ENCODE data around the gene GPC6.
"Not testable (repeated sequence)": the region's sequence is repeated elsewhere in the genome, so short reads cannot be mapped to it uniquely, and the experiment has no call there.

Gene GPC6

DNA sequence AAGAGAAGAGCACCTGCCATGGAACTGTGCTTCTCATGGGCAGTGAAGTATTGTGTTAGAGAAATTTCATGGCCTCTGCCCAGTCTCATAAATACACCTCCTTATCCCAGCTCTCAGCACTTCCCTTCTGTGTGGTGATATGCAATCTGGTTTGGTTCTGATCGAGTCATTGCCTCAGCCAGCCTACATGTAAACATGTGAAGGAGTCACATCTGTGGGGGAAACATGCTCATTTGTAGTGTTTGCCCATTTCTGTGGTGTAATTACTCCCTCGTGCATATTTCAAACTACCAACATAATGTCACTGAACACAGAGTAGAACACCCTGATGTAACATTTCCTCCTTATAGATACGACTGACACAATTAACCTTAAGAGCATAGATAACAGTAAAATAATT, 1069.9 kb downstream of the GPC6 start:
- Histone ChIP-seq H3K4me3 (ENCODE audit: low read length) (no peak overlapping the region), H3K27me3 (ENCODE audit: insufficient read depth, low read length) (no peaks in the 10 kb centered on the region), H3K9me3 (ENCODE audit: insufficient read depth, low read depth, low read length) (no peaks in the 10 kb centered on the region), H3K36me3 (ENCODE audit: insufficient read depth, low read depth, low read length) (no peaks in the 10 kb centered on the region), H3K27ac (ENCODE audit: low read length) (no peak overlapping the region), H3K4me1 (ENCODE audit: insufficient read depth, low read length) (no peaks in the 10 kb centered on the region; the same call in 1 of the 2 replicates), H3K9ac (ENCODE audit: low read depth, low read length) (no peak overlapping the region)

DNA sequence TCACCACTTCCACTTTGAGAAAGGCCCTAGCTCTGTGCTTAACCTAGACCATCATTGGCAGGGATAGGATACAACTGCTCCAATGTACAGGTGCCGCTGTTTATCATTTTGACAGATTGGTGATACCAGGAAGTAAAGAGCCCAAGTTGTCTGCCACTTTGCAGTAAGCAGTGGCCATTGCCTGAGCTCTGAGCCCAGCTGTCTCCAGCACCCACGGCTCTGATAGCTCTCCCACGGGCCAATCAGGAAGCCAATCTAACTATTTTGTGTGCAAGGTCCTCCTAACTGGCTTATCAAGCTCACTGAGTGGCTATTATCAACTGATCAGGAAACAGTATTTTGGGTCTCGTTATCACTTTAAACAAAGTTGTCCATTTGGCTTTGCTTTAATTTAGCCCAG, 1071.7 kb downstream of the GPC6 start:
- no peaks in the 10 kb centered on the region for H3K27me3 ChIP-seq (ENCODE audit: insufficient read depth, low read length)
- H3K36me3 ChIP-seq (ENCODE audit: insufficient read depth, low read depth, low read length), result no peaks in the 10 kb centered on the region
- no peak overlapping the region for H3K27ac ChIP-seq (ENCODE audit: low read length)
- no peak overlapping the region for H3K4me3 ChIP-seq (ENCODE audit: low read length)
- H3K9me3 ChIP-seq (ENCODE audit: insufficient read depth, low read depth, low read length), result no peaks in the 10 kb centered on the region
- H3K4me1 ChIP-seq (ENCODE audit: insufficient read depth, low read length), result peaks cover 2% of the 10 kb centered on the region; the same call in 1 of the 2 replicates
- no peak overlapping the region for H3K9ac ChIP-seq (ENCODE audit: low read depth, low read length)

DNA sequence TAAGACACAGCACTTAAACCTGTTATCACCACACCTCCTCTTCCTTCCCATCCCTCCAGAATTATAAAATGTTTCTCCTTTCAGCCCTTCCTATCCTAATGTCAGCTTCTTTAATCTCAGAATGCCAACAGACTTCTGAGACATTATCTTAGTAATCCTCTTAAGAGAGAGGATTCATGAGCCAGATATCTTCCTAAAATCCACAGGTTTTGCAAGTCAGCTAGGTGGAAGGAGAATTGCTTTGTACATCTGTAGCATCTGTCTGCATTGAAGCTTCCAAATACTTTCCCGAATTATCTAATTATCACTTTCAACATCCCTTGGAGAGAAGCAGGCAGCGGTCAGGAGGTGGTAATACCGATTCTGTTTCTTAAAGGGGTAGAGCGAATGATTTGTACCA, 1073.8 kb downstream of the GPC6 start:
- peaks cover 13% of the 10 kb centered on the region; the same call in 1 of the 2 replicates for H3K4me1 ChIP-seq (ENCODE audit: insufficient read depth, low read length)
- H3K4me3 ChIP-seq (ENCODE audit: low read length), result no peak overlapping the region
- no peaks in the 10 kb centered on the region for H3K9me3 ChIP-seq (ENCODE audit: insufficient read depth, low read depth, low read length)
- no peak overlapping the region for H3K27ac ChIP-seq (ENCODE audit: low read length)
- no peak overlapping the region for H3K9ac ChIP-seq (ENCODE audit: low read depth, low read length)
- H3K36me3 ChIP-seq (ENCODE audit: insufficient read depth, low read depth, low read length), result no peaks in the 10 kb centered on the region
- no peaks in the 10 kb centered on the region for H3K27me3 ChIP-seq (ENCODE audit: insufficient read depth, low read length)

DNA sequence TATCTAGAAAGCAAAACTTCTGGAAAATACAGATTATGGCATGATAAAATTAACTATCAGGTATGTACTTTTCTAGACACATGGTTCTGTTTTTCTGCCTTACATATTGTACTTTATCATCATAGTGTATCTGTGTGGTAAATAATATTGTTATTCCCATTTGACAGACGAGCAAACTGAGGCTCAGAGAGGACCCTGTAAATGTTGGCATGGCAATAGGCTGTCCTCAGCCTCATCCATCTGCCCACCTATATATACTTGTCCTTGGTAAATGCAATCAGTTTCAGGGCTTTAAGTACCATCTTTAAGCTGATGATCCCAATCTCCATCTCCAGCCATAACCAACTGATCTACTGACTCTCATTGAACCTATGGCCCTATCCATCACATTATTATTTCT, 1074.9 kb downstream of the GPC6 start:
- H3K27ac ChIP-seq (ENCODE audit: low read length), result no peak overlapping the region
- H3K36me3 ChIP-seq (ENCODE audit: insufficient read depth, low read depth, low read length), result no peaks in the 10 kb centered on the region
- no peaks in the 10 kb centered on the region for H3K27me3 ChIP-seq (ENCODE audit: insufficient read depth, low read length)
- H3K9me3 ChIP-seq (ENCODE audit: insufficient read depth, low read depth, low read length), result no peaks in the 10 kb centered on the region
- no peak overlapping the region for H3K4me3 ChIP-seq (ENCODE audit: low read length)
- H3K4me1 ChIP-seq (ENCODE audit: insufficient read depth, low read length), result peaks cover 13% of the 10 kb centered on the region; the same call in 1 of the 2 replicates
- no peak overlapping the region for H3K9ac ChIP-seq (ENCODE audit: low read depth, low read length)

DNA sequence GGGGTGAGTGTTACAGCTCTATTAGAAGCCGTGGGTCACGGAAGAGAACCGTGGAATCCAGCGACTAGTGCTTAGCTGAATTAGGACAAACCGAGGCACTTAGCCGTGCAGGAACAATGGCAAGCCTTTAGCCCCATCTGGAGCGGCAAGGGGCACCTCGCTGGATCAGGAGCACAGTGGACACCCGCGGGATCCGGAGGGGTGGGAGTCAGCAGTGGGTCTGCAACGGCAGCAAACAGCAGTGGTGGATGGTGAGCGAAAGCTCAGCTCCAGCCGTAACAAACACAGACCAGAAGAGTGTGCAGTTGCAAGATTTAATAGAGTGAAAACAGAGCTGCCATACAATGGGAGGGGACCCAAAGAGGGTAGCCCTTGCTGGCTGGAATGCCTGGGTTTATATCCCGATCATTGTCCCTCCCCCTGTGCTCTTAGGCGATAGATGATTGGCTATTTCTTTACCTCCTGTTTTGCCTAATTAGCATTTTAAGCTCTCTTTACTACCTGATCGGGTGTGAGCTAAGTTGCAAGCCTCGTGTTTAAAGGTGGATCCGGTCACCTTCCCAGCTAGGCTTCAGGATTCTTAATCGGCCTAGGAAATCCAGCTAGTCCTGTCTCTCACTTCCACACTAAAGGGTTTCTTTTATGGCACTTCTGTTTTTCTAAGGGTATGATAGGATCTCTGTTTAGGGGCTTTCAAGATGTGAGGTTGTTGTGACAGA, 1076.4 kb downstream of the GPC6 start:
- peaks cover 13% of the 10 kb centered on the region; the same call in 1 of the 2 replicates for H3K4me1 ChIP-seq (ENCODE audit: insufficient read depth, low read length)
- not testable (repeated sequence) for H3K9ac ChIP-seq (ENCODE audit: low read depth, low read length); H3K27ac ChIP-seq (ENCODE audit: low read length); H3K4me3 ChIP-seq (ENCODE audit: low read length); H3K36me3 ChIP-seq (ENCODE audit: insufficient read depth, low read depth, low read length); H3K9me3 ChIP-seq (ENCODE audit: insufficient read depth, low read depth, low read length); H3K27me3 ChIP-seq (ENCODE audit: insufficient read depth, low read length)

DNA sequence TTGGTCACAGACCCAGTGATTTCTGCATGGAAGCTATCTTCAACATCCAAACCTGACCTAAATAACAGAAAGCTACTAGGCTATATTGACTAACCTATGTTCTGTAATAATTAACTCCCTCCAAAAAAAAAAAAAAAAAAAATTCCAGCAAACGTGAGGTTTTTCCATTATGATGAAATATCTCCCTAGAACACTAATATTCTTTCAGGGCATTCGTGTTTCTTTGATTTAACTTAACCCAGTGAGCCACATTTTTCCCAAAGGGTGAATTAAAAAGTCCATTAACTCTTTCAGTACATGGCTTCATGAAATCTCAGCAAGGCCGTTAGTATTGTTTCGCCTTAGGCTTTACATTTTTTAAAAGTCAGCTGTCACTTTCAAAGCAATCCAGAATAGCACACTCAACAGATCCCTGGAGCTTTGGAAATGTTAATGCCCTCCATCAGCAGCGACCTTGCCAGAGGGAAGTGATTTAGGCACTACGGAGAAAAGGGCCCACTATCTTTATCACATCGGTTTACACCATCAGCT, 1077.1 kb downstream of the GPC6 start:
- Histone ChIP-seq H3K36me3 (ENCODE audit: insufficient read depth, low read depth, low read length) (no peaks in the 10 kb centered on the region), H3K9me3 (ENCODE audit: insufficient read depth, low read depth, low read length) (no peaks in the 10 kb centered on the region), H3K9ac (ENCODE audit: low read depth, low read length) (no peak overlapping the region), H3K27ac (ENCODE audit: low read length) (no peak overlapping the region), H3K4me3 (ENCODE audit: low read length) (no peak overlapping the region), H3K4me1 (ENCODE audit: insufficient read depth, low read length) (peaks cover 13% of the 10 kb centered on the region; the same call in 1 of the 2 replicates), H3K27me3 (ENCODE audit: insufficient read depth, low read length) (no peaks in the 10 kb centered on the region)

DNA sequence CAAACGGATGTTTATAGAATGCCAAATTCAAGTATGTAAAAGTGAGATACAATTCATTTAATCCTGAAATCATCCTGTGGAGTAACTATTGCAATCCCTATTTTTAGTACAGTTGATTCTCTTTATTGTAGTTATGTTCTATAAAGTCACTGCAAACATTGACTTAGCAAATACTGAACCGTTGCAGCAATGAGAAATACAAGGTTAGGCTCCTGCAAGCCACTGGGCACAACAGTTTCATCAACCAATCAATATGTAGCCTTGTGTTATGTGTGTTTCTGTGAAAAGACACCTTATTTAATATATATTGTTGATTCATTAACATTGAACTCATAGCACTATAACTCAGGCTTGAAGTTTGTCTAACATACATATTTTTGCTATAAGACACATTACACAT, 1078.4 kb downstream of the GPC6 start:
- H3K27ac ChIP-seq (ENCODE audit: low read length), result no peak overlapping the region
- H3K9ac ChIP-seq (ENCODE audit: low read depth, low read length), result no peak overlapping the region
- H3K36me3 ChIP-seq (ENCODE audit: insufficient read depth, low read depth, low read length), result no peaks in the 10 kb centered on the region
- H3K27me3 ChIP-seq (ENCODE audit: insufficient read depth, low read length), result no peaks in the 10 kb centered on the region
- H3K4me3 ChIP-seq (ENCODE audit: low read length), result no peak overlapping the region
- no peaks in the 10 kb centered on the region for H3K9me3 ChIP-seq (ENCODE audit: insufficient read depth, low read depth, low read length)
- H3K4me1 ChIP-seq (ENCODE audit: insufficient read depth, low read length), result peaks cover 13% of the 10 kb centered on the region; the same call in 1 of the 2 replicates

DNA sequence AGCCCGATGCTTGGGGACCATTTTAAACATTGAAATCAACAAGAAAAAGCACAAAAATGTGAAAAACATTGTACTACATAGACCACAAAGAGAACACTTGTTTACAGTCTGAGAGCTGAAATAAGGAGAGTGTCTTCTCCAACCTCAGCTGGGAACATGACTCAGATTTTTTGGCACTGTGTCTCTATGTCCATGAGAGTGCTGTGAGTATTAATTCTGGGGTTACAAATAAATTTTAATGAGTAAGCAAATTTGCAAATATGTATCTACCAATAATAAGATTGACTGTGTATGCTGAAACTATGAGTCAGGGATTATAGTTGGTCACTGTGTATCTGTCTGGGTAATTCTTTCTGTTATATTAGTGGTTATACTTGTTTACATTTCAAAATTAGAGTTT, 1078.9 kb downstream of the GPC6 start:
- no peak overlapping the region for H3K27ac ChIP-seq (ENCODE audit: low read length)
- no peaks in the 10 kb centered on the region for H3K9me3 ChIP-seq (ENCODE audit: insufficient read depth, low read depth, low read length)
- no peak overlapping the region for H3K9ac ChIP-seq (ENCODE audit: low read depth, low read length)
- no peak overlapping the region for H3K4me3 ChIP-seq (ENCODE audit: low read length)
- no peaks in the 10 kb centered on the region for H3K36me3 ChIP-seq (ENCODE audit: insufficient read depth, low read depth, low read length)
- peaks cover 13% of the 10 kb centered on the region; the same call in 1 of the 2 replicates for H3K4me1 ChIP-seq (ENCODE audit: insufficient read depth, low read length)
- no peaks in the 10 kb centered on the region for H3K27me3 ChIP-seq (ENCODE audit: insufficient read depth, low read length)

DNA sequence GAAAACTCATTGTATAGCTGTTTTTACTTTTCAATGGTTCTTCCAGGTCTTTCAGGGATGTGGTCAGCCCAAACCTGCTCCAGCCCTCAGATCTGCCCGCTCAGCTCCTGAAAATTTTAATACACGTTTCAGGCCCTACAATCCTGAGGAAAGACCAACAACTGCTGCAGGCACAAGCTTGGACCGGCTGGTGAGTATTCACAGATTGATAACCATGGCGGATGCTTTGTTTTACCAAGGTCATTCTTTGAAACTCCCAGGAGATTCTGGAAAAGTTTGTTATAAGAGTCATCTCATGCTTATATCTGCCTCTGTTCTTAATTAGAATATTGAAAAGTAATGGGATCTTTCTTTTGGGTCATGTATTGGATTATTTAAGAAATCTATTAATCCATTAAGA, 1079.3 kb downstream of the GPC6 start:
- Histone ChIP-seq H3K4me1 (ENCODE audit: insufficient read depth, low read length) (peaks cover 13% of the 10 kb centered on the region; the same call in 1 of the 2 replicates), H3K9ac (ENCODE audit: low read depth, low read length) (no peak overlapping the region), H3K36me3 (ENCODE audit: insufficient read depth, low read depth, low read length) (no peaks in the 10 kb centered on the region), H3K9me3 (ENCODE audit: insufficient read depth, low read depth, low read length) (no peaks in the 10 kb centered on the region), H3K4me3 (ENCODE audit: low read length) (no peak overlapping the region), H3K27me3 (ENCODE audit: insufficient read depth, low read length) (no peaks in the 10 kb centered on the region), H3K27ac (ENCODE audit: low read length) (no peak overlapping the region)

DNA sequence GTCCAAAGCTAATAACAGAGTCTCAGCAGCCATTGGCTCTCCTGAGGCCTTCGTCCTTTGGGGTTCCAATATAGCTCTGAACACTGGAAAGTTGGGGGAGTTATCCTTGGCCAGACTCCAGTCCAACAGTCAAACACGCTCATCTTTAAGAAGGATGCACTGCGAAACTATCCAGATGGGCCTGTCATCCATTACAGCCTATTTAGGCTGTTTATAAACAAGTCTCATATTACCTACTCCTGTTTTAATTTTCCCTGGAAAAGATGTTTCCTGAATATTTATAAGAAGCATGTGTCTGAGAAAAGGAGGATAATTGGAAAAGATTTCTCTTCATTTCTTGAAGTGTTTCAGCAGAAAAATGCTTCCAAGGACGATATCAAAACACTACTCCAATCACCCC, 1082.2 kb downstream of the GPC6 start:
- no peak overlapping the region for H3K9ac ChIP-seq (ENCODE audit: low read depth, low read length)
- H3K36me3 ChIP-seq (ENCODE audit: insufficient read depth, low read depth, low read length), result no peaks in the 10 kb centered on the region
- no peaks in the 10 kb centered on the region for H3K9me3 ChIP-seq (ENCODE audit: insufficient read depth, low read depth, low read length)
- H3K4me3 ChIP-seq (ENCODE audit: low read length), result no peak overlapping the region
- no peak overlapping the region for H3K27ac ChIP-seq (ENCODE audit: low read length)
- H3K4me1 ChIP-seq (ENCODE audit: insufficient read depth, low read length), result peaks cover 25% of the 10 kb centered on the region; the same call in 1 of the 2 replicates
- no peaks in the 10 kb centered on the region for H3K27me3 ChIP-seq (ENCODE audit: insufficient read depth, low read length)

DNA sequence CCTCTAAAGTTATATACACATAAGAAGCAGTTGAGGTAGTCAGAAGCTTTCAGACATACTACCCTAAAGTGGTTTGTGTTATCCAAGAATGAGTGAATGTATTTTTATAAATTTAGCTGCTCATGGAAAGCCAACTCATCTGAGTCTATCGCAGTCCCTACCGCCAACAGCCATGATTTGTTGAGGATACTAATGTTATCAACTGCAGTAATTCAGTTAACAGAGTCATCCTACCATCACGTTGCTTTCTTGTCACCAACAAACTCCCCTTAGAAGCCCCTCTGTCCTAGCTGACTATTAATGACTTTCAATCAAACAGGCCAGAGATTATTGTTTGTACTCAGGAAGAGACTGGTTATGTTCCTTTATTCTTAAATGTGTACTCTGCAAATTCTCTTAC, 1083.0 kb downstream of the GPC6 start:
- Histone ChIP-seq H3K27me3 (ENCODE audit: insufficient read depth, low read length) (no peaks in the 10 kb centered on the region), H3K4me3 (ENCODE audit: low read length) (no peak overlapping the region), H3K9ac (ENCODE audit: low read depth, low read length) (no peak overlapping the region), H3K9me3 (ENCODE audit: insufficient read depth, low read depth, low read length) (no peaks in the 10 kb centered on the region), H3K4me1 (ENCODE audit: insufficient read depth, low read length) (peaks cover 19% of the 10 kb centered on the region; the same call in 1 of the 2 replicates), H3K27ac (ENCODE audit: low read length) (no peak overlapping the region), H3K36me3 (ENCODE audit: insufficient read depth, low read depth, low read length) (no peaks in the 10 kb centered on the region)
